NCI-H1417 treated with DMSO at 0.1 percent for 48 hours (cell line): ENCODE data around the gene CNPY4.
A peak's percentile ranks its signal among the peaks of the same experiment; 100 is the strongest.

ENCODE experiments used
- DNase-seq: peaks from one replicate; lab custom pipeline; 2025; lab: John Stamatoyannopoulos, UW

CNPY4 gene

GRCh38 chr7:100148559-100149328, 29.3 kb downstream of the CNPY4 start, which contains the start of gene LAMTOR4:
TSS of gene LAMTOR4 (plus strand) at chr7:100148918. CDS start at chr7:100148973, 55 bp downstream.
- DNase-seq = peak; percentile 95

- DNase-seq = no peak
Measured at GRCh38 chr7:100152404-100152803, 33.0 kb downstream of the CNPY4 start.

- no peak for DNase-seq
Measured at GRCh38 chr7:100152937-100153666, 33.7 kb downstream of the CNPY4 start.

- DNase-seq = no peak
Measured at GRCh38 chr7:100153708-100154535, 34.5 kb downstream of the CNPY4 start.

- DNase-seq = no peak
Measured at GRCh38 chr7:100154651-100155491, 35.4 kb downstream of the CNPY4 start.

- DNase-seq = no peak
Measured at GRCh38 chr7:100155553-100156317, 36.3 kb downstream of the CNPY4 start.

- no peak for DNase-seq
Measured at GRCh38 chr7:100156331-100157068, 37.1 kb downstream of the CNPY4 start.

- no peak for DNase-seq
Measured at GRCh38 chr7:100157069-100157333, 37.6 kb downstream of the CNPY4 start.

GRCh38 chr7:100157334-100158228, 38.1 kb downstream of the CNPY4 start:
- DNase-seq = no peak

GRCh38 chr7:100158229-100159098, 39.0 kb downstream of the CNPY4 start, which contains the start of gene TRAPPC14:
TSS of gene TRAPPC14 (minus strand) at chr7:100158723. CDS start at chr7:100158499, 224 bp downstream.
- peak; percentile 62 for DNase-seq

GRCh38 chr7:100159099-100159623, 39.7 kb downstream of the CNPY4 start:
- DNase-seq = no peak

GRCh38 chr7:100160067-100160466, 40.6 kb downstream of the CNPY4 start:
- DNase-seq = no peak

- DNase-seq = no peak
Measured at GRCh38 chr7:100163006-100163531, 43.6 kb downstream of the CNPY4 start.

GRCh38 chr7:100163871-100164270, 44.4 kb downstream of the CNPY4 start:
- DNase-seq = no peak

GRCh38 chr7:100166317-100166940, 47.0 kb downstream of the CNPY4 start:
- DNase-seq = no peak

- no peak for DNase-seq
Measured at GRCh38 chr7:100166970-100167911, 47.8 kb downstream of the CNPY4 start.
